Measurements from ENCODE around the gene STARD13. TPM values are rescaled to one million over a fixed set of nuclear protein-coding genes. Genes with fewer than 3 reads are reported as not detected.

STARD13 gene
- total and polyA plus RNA-seq, 2 donors (not counting 1 experiment from before 2014, with no cell fraction given), result 0.06 to 0.22 TPM

DNA sequence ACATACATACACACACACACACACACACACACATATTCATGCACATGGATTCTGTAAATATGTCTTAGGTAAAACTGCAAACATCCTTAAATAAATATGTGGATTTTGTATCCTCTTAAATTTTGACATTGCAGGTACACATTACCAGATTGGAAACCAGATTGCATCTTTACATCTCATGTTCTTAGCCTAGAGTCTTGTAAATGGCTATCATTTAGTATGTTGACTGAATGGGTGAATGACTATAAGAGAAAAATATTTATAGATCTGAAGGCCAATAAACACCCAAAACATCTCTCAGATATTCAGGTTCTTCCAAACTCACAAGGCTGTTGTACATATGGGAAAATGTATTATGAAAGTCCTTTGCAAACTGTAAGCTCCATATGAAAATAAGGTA lies 104.3 kb downstream of the STARD13 start:
- POLR2A ChIA-PET, result no interaction called here
- no peaks in the 10 kb centered on the region for H3K27me3 ChIP-seq (replicated peaks in 1 of 4; ENCODE audit: control extremely low read depth in 1 of 4, control insufficient read depth in 3 of 4, insufficient read depth in 4 of 4, low read length in 3 of 4)
- CTCF ChIA-PET, result no interaction called here
- DNase-seq (no peak), ATAC-seq (ENCODE audit: low read depth) (no peak)
- H3K4me1 ChIP-seq (ENCODE audit: control insufficient read depth in 2 of 2, insufficient read depth in 2 of 2, low read length in 2 of 2), result no peaks in the 10 kb centered on the region
- Mint-ChIP-seq H3K4me1 (no peaks in the 10 kb centered on the region), H3K27ac (no peak overlapping the region), H3K4me3 (no peak overlapping the region), H3K27me3 (peaks cover 8% of the 10 kb centered on the region), H3K9me3 (ENCODE audit: insufficient read depth) (no peaks in the 10 kb centered on the region)
- H2AFZ ChIP-seq (ENCODE audit: insufficient read depth, low read depth, low read length, poor library complexity, severe bottlenecking), result no peak overlapping the region
- H4K20me1 ChIP-seq (ENCODE audit: control insufficient read depth, insufficient read depth, low read length, poor library complexity, severe bottlenecking), result no peaks in the 10 kb centered on the region
- H3K27ac ChIP-seq (ENCODE audit: low read length in 2 of 2), result no peak overlapping the region
- H3K36me3 ChIP-seq (replicated peaks in 1 of 2; ENCODE audit: control extremely low read depth in 1 of 2, control insufficient read depth in 1 of 2, extremely low read depth in 1 of 2, insufficient read depth in 2 of 2, low read length in 1 of 2), result no peaks in the 10 kb centered on the region
- no peaks in the 10 kb centered on the region for H3K79me2 ChIP-seq (ENCODE audit: control insufficient read depth, insufficient read depth, low read length)
- intact Hi-C loops (cut with micrococcal nuclease), result no loop called here
- H3K9ac ChIP-seq (ENCODE audit: low read length), result no peak overlapping the region
- no peak overlapping the region for H3K4me3 ChIP-seq (ENCODE audit: control extremely low read depth in 1 of 5, extremely low read depth in 1 of 5, insufficient read depth in 1 of 5, low read depth in 2 of 5, low read length in 4 of 5)
- no peak overlapping the region for H3K4me2 ChIP-seq (replicated peaks; ENCODE audit: low read depth, low read length, poor library complexity, severe bottlenecking)
- peaks cover 0 to 4% (median 0%) of the 10 kb centered on the region in 3 donors for H3K9me3 ChIP-seq (ENCODE audit: control extremely low read depth in 1 of 3, control insufficient read depth in 2 of 3, insufficient read depth in 1 of 3, low read length in 2 of 3)
- TF ChIP-seq, protein P1, sequence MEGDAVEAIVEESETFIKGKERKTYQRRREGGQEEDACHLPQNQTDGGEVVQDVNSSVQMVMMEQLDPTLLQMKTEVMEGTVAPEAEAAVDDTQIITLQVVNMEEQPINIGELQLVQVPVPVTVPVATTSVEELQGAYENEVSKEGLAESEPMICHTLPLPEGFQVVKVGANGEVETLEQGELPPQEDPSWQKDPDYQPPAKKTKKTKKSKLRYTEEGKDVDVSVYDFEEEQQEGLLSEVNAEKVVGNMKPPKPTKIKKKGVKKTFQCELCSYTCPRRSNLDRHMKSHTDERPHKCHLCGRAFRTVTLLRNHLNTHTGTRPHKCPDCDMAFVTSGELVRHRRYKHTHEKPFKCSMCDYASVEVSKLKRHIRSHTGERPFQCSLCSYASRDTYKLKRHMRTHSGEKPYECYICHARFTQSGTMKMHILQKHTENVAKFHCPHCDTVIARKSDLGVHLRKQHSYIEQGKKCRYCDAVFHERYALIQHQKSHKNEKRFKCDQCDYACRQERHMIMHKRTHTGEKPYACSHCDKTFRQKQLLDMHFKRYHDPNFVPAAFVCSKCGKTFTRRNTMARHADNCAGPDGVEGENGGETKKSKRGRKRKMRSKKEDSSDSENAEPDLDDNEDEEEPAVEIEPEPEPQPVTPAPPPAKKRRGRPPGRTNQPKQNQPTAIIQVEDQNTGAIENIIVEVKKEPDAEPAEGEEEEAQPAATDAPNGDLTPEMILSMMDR (IDR thresholded peaks at IDR 0.05), result no peak
- TF ChIP-seq EZH2 (IDR thresholded peaks at IDR 0.05; ENCODE audit: borderline replicate concordance, insufficient read depth, low read depth, low read length, poor library complexity, severe bottlenecking), result no peak

DNA sequence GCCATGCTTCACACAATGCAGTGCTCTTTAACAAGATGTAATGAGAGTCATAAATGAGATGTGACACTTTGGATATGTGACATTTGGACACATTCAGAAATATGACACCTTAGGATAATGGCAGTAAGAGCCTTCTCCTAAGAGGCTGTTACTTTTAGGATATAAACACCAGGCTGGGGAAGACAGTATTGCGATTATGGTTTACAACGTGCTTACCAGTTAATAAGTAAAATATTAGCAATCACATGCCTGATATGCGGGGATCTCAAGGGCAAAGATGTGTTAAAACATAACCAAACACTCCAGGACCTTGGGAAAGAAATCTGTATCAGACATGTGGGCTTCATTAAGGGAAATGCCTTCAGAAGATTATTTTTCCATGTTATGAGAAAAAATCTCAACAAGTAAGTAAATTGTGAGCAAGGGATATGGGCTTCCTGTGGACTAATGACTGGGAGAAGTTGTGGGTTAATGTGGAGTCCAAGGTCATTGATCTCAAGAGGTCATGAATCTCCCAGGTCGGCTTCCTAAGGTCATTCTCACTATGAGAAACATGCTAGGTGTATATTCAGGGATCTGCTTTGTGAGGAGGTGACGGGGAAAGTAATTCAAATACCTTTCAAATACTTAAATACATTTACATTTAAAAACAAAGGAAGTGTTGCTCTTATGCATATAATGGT lies 105.3 kb downstream of the STARD13 start:
- H3K27me3 ChIP-seq (replicated peaks in 1 of 4; ENCODE audit: control extremely low read depth in 1 of 4, control insufficient read depth in 3 of 4, insufficient read depth in 4 of 4, low read length in 3 of 4), result no peaks in the 10 kb centered on the region
- CTCF ChIA-PET, result no interaction called here

More for the DNA sequence above, 105.3 kb downstream of the STARD13 start:
- no peaks in the 10 kb centered on the region for H3K36me3 ChIP-seq (replicated peaks in 1 of 2; ENCODE audit: control extremely low read depth in 1 of 2, control insufficient read depth in 1 of 2, extremely low read depth in 1 of 2, insufficient read depth in 2 of 2, low read length in 1 of 2)
- no peak overlapping the region for H2AFZ ChIP-seq (ENCODE audit: insufficient read depth, low read depth, low read length, poor library complexity, severe bottlenecking)
- no peaks in the 10 kb centered on the region for H3K79me2 ChIP-seq (ENCODE audit: control insufficient read depth, insufficient read depth, low read length)
- H3K9me3 ChIP-seq (ENCODE audit: control extremely low read depth in 1 of 3, control insufficient read depth in 2 of 3, insufficient read depth in 1 of 3, low read length in 2 of 3), result peaks cover 0 to 4% (median 0%) of the 10 kb centered on the region in 3 donors
- DNase-seq (no peak), ATAC-seq (ENCODE audit: low read depth) (no peak)
- intact Hi-C loops (cut with micrococcal nuclease), result no loop called here
- H3K4me3 ChIP-seq (ENCODE audit: control extremely low read depth in 1 of 5, extremely low read depth in 1 of 5, insufficient read depth in 1 of 5, low read depth in 2 of 5, low read length in 4 of 5), result no peak overlapping the region
- TF ChIP-seq, protein P1 (IDR thresholded peaks at IDR 0.05), result no peak
- no peak for TF ChIP-seq EZH2 (IDR thresholded peaks at IDR 0.05; ENCODE audit: borderline replicate concordance, insufficient read depth, low read depth, low read length, poor library complexity, severe bottlenecking)
- H3K9ac ChIP-seq (ENCODE audit: low read length), result no peak overlapping the region
- no peak overlapping the region for H3K27ac ChIP-seq (ENCODE audit: low read length in 2 of 2)
- POLR2A ChIA-PET, result no interaction called here
- no peaks in the 10 kb centered on the region for H4K20me1 ChIP-seq (ENCODE audit: control insufficient read depth, insufficient read depth, low read length, poor library complexity, severe bottlenecking)
- Mint-ChIP-seq H3K4me3 (no peak overlapping the region), H3K9me3 (ENCODE audit: insufficient read depth) (no peaks in the 10 kb centered on the region), H3K27ac (no peak overlapping the region), H3K4me1 (no peaks in the 10 kb centered on the region), H3K27me3 (peaks cover 4% of the 10 kb centered on the region)
- H3K4me1 ChIP-seq (ENCODE audit: control insufficient read depth in 2 of 2, insufficient read depth in 2 of 2, low read length in 2 of 2), result no peaks in the 10 kb centered on the region
- WGBS (ENCODE audit: insufficient coverage), result no CpG with 5 or more reads among the region's 5 CpGs
- H3K4me2 ChIP-seq (replicated peaks; ENCODE audit: low read depth, low read length, poor library complexity, severe bottlenecking), result no peak overlapping the region

Data from B cell (primary cell).